T-helper 1 cell (primary cell): Measurements from ENCODE around the gene C12orf43.
"Not testable (repeated sequence)": the region's sequence is repeated elsewhere in the genome, so short reads cannot be mapped to it uniquely, and the experiment has no call there.

Experiments
- DNase-seq, 5 donors: peaks; one replicate each; pipeline ENCODE4 v3.0.0-alpha.2; 2012 to 2020
- total RNA-seq, 4 donors: gene quantifications; one replicate each; lab custom pipeline; 2026; lab: John Stamatoyannopoulos, UW

Gene C12orf43, protein sequence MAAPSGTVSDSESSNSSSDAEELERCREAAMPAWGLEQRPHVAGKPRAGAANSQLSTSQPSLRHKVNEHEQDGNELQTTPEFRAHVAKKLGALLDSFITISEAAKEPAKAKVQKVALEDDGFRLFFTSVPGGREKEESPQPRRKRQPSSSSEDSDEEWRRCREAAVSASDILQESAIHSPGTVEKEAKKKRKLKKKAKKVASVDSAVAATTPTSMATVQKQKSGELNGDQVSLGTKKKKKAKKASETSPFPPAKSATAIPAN
- total RNA-seq: 12.8 to 21.7 (median 18.9) reads per million in 4 donors

DNA sequence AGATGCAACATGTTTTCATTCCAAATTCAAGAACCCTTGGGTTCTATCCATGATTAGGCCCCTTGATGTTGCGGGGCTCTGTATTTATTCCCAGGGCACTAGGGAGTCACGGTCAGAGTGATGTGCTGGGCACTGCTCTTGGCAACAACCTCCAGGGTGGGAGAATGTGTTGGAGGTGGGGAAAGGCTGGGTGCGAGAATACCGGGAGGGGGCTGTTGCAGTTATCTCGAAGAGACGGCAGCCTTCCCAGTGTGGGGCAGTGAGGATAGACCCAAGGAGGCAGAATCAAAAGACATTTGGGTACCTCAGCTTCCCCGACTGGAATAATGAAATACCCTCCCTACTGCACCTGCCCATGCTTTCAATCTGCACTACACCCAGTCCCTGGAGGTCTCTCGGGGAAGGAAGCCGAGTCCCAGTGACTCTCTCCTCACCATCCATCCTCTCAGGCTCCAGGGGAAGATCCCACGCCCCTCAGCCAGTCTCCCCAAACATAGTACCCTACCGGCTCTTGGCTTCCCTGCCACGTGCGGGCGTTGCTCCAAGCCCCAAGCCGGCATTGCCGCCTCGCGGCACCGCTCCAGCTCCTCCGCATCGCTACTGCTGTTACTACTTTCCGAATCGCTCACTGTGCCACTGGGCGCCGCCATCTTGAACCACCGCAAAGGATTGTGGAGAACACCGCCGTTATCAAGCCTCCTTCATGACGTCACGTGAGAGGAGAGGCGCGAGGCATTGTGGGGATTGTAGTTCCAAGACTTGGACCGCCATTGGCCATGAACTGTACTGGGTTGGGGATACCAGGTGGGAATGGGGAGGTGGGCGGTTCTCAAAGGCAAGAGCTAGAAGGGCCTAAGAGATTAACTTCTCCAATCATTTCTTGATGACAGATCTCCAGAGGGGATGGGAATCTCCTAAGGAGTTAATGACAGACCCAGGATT, at the start of gene C12orf43:
C12orf43 (minus strand) TSS at position 663 of the 942 bp plus-strand sequence; CDS start at position 650, 13 bp downstream.
- peak; percentile 73 to 90 (median 85) for DNase-seq

DNA sequence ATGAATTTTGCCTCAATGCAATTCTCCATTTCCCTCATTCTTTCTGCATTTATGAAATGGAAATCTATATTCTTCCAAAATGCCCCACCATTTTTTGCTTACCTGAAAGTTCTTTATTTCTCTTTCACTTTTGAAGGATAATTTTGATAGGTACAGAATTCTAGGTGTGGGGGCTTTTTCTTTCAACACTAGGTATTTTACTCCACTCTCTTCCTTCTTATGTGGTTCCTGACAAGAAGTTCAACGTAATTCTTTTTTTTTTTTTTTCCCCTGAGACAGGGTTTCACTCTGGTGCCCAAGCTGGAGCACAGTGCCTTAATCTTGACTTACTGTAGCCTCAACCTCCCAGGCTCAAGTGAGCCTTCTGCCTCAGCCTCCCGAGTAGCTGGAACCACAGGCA, 49.1 kb upstream of the C12orf43 start:
- no peak for DNase-seq

DNA sequence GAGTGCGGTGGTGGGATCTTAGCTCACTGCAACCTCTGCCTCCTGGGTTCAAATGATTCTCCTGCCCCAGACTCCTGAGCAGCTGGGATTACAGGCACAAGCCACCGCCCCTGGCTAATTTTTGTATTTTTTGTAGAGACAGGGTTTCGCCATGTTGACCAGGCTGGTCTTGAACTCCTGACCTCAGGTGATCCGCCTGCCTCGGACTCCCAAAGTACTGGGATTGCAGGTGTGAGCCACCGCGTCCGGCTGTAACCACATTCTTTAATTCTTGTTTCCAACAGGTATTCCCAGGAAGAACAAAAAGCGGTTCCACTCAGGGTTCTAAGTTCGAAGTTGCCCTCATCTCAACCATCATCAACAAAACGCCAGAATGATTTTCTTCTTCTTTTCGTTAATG, 48.3 kb upstream of the C12orf43 start:
- not testable (repeated sequence) for DNase-seq

DNA sequence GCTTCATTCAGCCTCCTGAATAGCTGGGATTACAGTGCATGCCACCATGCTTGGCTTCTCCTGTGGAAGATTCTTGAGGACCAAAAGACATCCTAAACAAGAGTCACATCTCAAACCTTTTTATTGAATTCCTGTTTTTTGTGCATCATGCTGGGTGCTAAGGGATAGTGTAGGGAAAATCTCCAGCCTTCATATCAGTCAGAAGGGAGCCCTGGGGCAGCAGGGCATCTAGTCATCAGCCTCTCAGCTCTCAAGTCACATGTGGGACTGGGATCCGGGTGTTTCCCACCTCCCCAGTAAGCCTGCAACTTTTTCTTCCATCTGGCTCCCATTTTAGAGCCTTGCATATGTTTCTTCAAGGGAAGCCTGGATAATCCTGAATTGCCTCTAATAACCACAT, 47.8 kb upstream of the C12orf43 start:
- DNase-seq: no peak

DNA sequence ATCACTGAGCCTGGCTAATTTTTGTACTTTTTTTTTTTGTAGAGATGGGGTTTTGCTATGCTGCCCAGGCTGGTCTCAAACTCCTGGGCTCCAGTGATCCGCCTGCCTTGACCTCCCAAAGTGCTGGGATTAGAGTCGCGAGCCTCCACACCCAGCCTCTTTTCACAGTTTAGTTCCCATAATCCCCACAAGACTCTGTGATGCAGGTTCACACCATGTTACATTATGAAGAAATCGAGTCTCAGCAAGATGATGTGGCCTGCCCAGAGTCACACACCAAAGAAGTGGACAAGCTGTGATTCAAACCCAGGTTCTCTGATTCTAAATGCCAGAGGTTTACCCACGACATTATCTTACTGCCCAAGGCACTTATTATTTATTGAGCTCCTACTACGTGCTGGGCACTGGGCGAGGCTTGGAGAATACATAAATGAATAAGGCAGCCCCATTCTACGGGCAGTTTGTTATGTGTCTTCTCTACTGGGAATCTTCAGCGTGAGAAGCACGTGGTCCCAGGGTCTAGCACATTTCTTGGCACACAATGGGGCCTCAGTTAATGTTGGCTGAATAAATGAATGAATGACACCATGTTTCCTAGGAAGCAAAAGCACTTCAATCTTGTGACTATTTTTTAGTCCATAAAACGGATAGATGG, 46.2 kb upstream of the C12orf43 start:
- no peak for DNase-seq

DNA sequence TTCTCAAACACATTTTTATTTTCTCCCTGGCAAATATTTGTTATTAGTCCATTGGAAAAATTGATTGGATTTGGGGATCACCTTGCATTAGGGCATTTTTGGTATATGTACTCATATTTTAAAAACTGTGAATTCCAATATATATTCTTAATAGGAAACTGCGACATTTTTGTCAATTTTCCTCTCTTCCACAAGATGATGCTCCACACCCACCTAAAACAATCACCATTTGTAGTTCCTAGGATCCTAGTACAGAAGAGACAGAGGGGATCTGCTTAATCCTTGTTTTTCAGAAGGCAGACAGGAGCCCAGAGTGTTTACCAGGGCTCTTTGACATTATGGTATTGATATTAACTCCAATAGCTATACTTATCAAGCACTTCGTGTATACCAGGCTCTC, 45.5 kb upstream of the C12orf43 start:
- no peak for DNase-seq

DNA sequence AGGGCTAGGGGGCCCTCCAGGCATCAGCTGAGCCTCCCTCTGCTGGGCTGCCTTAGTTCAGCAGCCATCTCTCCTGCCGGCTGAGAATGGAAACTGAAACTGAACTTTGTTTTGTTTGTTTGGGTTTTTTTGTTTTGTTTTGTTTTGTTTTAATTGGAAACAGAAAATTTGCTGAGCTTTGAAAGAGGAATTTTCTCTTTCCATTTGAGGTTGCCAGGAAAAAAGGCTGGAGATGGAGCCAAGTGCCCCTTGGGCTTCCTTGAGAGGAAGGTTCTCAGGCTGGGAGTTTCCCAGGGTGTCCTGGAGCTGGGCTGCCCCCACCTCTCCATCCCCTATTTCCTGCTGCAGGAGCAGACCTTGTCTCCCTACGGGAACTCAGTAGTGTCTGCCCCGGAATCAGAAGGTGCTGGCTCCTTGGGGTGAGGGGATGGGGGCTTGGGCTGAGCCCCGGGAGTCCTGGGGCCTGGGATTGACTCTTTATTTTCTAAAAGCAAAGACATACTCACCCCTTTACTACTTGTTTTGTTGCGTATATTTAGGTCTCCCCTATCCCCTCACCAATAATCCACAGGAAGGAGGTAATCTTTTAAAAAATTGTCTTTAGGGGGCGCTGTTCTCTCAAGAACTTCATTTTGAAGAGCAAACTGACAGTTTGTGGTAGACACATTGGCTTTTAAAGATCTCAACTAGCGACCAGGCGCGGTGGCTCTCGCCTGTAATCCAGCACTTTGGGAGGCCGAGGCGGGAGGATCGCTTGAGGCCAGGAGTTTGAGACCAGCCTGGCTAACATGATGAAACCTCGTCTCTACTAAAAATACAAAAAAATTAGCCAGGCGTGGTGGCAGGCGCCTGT, 44.1 kb upstream of the C12orf43 start:
- DNase-seq: peak; percentile 35 to 80 (median 55)

DNA sequence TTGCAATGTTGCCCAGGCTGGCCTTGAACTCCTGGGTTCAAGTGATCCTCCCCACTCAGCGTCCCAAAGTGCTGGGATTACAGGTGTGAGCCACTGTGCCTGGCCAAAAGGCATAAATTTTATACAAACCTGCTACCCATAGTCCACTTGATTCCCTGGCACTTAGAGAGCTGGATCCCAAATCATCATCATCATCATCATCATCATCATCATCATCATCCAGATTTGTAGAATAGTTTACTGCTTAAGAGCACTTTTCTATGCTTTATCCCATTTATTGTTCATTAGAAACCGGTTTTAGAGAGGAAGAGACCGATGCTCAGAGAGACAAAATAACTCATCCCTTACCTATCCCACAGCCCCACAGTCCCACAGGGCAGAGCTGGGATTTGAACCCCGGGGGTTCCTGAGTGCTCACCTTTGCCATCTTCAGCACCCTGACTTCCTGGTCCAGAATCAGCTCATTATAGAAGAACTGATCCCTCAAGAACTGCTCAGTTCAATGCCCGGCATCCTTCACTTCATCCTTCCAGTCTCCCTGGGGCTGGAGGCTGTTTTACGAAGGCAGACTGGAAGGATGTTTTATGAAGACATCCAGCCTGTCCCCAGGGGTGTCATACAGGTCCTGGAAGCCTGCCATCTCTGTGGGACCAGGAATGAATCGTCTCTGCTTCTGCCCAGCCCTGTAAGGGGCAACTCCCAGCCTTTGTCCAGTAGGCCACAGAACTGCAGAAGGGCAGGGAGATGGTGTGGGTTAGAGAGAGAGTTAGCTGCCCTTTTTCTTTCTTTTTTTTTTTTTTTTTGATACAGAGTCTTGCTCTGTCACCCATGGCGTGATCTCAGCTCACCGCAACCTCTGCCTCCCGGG, 43.0 kb upstream of the C12orf43 start:
- no peak for DNase-seq

DNA sequence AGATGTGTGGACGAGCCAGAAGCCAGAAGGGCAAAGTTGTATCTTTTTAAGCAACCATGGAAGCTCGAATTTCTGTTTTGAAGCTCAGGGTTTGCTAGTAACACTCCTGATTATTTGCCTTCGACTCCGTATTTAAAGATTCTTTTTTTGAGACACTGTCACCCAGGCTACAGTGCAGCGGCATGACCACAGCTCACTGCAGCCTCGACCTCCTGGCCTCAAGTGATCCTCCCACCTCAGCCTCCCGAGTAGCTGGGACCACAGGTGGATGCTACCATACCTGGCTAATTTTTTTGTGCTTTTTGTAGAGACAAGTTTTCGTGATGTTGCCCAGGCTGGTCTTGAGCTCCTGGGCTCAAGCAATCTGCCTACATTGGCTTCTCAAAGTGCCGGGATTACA, 41.5 kb upstream of the C12orf43 start:
- DNase-seq: no peak

DNA sequence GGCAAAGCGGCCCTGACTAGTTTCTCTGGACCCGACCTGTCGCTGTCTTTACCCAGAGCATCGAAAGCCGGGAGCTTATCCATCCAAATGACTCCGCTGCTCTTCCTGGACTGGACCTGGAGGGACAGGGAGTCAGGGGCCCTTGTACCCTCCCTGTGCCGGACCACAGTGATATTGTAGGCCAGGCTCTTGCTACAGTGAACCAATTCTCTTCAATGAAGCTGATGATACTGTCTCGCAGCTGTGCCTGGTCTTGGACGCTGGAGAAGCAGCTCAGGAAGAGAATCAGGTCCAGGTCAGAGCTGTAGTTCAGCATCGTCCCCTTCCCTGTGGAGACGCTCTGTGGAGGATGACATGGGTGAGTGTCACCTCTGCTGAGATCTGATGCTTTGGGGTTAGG, 37.4 kb upstream of the C12orf43 start:
- no peak for DNase-seq

DNA sequence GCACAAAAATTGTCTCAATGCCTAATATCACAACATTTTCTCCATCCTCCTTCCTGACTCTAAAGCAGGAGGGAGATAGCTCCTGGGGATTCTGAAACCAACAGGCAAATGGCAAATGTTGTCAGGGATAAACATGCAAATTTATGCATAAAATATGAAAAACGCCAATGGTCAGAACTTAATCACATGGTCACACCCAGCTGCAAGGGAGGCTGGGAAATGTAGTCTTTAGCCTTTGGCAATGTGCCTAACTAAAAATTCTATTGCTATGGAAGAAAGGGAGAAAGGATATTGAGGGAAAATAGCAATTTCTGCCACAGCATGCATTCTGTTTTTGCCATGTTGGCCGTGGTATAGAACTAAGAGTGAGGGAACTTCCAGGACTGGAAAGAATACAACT, 34.4 kb upstream of the C12orf43 start:
- DNase-seq: no peak

DNA sequence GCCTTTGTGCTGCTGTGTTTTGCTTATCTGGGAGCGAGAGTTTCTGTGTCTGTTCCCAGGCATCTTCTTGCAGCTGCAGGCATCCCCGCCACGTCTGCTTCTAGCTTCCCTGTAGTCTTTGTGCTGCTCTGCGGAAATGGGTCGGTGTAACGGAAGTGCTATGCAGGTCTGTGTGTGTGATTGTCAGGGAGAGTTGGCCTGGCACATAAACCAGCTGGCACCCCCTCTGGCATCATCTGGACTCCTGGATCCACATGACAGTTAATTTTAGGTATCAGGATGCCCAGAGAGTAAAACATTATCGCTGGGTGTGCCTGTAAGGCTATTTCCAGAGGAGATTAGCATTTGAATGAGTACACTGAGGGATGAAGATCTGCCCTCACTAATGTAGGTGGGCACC, 32.2 kb upstream of the C12orf43 start:
- DNase-seq: no peak

DNA sequence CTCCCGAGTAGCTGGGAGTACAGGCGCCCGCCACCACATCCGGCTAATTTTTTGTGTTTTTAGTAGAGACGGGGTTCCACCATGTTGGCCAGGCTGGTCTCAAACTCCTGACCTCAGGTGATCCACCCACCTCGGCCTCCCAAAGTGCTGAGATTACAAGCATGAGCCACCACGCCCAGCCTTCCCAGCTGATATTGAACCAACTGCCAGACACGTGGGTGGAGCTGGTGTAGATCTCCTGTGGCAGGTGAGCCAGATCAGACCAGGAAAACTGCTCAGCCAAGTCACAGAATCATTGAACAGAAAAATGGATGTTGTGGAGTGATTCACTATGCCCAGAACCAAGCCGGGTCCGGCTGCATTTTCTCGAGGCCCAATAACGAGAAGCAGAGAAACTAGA, 31.1 kb upstream of the C12orf43 start:
- DNase-seq: not testable (repeated sequence)

DNA sequence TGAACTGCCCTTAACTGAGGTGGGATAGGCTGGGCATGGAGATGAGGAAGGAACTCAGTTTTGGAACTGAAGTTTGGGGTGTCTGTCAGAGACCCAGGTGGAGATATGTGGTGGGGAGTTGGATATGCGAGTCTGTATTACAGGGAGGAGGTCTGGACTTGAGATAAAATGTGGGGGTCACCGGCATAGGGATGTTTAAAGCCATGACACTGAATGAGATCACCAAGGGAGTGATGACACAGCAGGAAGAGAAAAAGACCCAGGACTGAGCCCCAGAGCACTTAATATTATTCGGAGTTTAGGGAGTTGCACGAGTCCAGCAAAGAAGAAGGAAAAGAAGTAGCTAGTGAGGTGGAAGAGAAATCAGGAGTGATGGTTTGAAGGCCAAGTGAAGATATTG, 26.8 kb upstream of the C12orf43 start:
- DNase-seq: no peak

DNA sequence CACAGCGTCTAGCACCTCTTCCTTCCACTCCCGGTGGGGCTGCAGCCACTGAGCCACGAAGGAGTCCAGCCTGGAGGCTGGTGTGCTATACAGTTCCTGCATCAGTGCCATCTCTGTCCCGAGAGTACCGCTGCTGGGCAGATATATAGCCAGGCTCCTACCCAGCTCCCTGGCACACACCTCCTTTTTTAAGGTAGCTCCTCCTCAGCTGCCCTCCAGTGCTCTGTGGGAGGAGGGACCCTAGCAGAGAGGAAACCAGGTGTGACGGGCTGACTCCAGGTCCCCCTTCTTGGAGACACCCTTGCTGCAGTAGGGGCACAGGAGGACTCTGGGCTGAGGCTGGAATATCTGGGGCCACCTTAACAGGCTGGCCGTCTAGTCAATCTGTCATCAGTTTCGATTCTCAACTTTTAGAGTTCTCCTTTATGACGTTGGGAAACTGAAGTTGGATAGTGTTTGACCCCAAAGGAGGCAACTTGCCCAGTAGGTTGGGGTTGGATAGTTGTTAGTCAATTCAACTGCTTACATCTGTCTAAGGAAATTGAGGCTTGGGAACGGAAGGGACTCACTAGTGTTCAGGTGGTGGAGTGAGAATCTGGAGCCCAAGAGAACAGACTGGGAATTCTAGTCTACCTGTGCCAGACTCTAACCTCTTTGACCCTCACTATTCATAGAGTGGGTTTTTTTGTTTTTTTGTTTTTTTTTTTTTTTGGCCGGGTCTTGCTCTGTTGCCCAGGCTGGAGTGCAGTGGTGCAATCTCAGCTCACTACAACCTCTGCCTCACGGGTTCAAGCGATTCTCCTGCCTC, 22.8 kb upstream of the C12orf43 start, which contains the start of gene OASL:
OASL (minus strand) TSS at position 386 of the 808 bp plus-strand sequence; CDS start at position 111, 275 bp downstream.
- DNase-seq: peak; percentile 59 to 72 (median 68)

DNA sequence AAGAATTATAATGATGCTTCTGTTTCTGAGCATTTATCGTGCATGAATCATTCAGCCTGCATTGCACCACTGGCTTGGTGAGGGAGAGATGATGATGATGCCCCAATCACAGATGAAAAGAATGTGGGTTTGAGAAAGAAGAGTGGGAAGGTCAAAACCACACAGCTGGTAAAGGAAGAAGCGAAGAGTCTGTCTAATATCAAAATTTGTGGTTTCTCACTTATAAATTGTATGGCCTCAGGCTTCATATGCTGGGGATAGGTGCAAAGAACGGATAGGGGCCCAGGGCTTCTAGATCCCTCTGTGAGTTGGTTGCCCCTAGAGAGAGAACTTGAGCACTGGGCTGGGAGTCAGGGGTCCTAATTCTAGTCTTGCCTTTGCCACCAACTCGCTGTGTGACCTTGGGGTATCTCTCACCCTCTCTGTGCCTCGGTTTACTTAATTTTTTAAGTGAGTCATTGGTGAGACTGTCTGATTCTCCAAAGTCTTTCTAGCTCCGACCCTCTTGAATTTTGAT, 20.6 kb upstream of the C12orf43 start:
- DNase-seq: peak in 1 of 5 donors; percentile 66

DNA sequence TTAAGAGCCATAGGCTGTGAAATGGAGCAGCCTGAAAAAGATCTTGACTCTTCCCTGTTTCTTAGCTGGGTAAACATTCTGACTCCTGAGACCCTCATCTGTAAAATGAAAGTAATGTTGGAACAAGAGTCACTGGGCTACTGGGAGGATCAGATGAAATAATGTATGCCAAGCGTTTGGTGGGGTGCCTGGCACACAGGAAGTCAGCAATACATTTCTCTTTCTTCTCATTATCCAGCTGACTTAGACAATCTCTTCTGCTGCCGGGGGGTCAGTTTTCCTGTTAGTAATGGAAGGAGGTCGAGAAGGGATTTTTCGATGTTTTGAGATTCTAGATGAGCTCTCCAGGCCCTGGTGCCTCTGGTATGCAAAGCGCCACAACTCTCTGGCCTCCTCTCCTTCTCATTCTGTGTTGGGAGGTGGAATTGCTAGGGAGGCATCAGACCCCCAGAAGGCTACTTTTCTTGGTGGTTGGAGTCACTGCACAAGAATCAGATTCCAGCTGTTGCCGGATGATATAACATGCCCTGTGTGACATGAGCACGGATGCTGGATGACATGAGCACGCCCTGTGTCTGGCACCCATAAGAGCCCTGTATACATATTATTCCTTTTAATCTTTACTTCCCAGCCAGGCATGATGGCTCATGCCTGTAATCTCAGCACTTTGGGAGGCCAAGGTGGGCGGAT, 18.5 kb upstream of the C12orf43 start:
- DNase-seq: peak in 1 of 5 donors; percentile 29

DNA sequence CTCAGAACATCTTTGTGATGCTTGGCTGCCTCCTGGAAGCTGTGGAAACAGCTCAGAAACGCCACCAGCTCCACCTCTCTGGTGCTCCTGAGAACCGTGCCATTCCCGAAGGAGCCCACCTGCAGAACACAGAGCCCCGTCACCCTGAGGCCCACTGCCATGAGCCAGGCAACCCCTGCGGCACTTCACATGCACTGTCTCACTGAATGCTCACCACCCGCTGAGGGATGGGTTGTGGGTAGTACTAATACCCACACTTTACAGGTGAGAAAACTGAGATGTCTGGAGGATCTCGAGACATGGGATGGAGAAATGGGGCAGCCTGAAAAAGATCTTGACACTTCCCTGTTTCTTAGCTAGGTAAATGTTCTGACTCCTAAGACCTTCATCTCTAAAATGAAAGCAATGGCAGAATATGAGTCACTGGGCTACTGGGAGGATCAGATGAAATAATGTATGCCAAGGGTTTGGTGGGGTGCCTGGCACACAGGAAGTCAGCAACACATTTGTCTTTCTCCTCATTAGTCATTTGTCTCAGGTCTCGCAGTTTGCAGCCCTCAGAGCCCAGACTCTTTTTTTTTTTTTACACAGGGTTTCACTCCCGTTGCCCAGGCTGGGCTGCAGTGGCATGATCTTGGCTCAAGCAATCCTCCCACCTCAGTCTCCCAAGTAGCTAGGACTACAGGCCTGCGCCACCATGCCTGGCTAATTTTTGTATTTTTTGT, 17.5 kb upstream of the C12orf43 start:
- peak in 4 of 5 donors; percentile 43 to 93 (median 45) for DNase-seq
